ENCODE results near the gene RSPRY1.
A peak's percentile ranks its signal among the peaks of the same experiment; 100 is the strongest.

RSPRY1 gene

GRCh38 chr16:57152096-57153093 is 33.7 kb upstream of the RSPRY1 start:
- no peak for DNase-seq (ENCODE audit: low spot score)

GRCh38 chr16:57153841-57154240 is 32.3 kb upstream of the RSPRY1 start:
- no peak for DNase-seq (ENCODE audit: low spot score)

- DNase-seq (ENCODE audit: low spot score) = no peak
Observed at GRCh38 chr16:57155702-57156350, 30.3 kb upstream of the RSPRY1 start.

GRCh38 chr16:57156351-57156703 is 29.8 kb upstream of the RSPRY1 start:
- no peak for DNase-seq (ENCODE audit: low spot score)

GRCh38 chr16:57157533-57157932 is 28.6 kb upstream of the RSPRY1 start:
- no peak for DNase-seq (ENCODE audit: low spot score)

GRCh38 chr16:57159447-57159846 is 26.7 kb upstream of the RSPRY1 start:
- no peak for DNase-seq (ENCODE audit: low spot score)

GRCh38 chr16:57163842-57164241 is 22.3 kb upstream of the RSPRY1 start:
- no peak for DNase-seq (ENCODE audit: low spot score)

GRCh38 chr16:57165483-57165882 is 20.6 kb upstream of the RSPRY1 start:
- no peak for DNase-seq (ENCODE audit: low spot score)

- no peak for DNase-seq (ENCODE audit: low spot score)
Observed at GRCh38 chr16:57165938-57166337, 20.2 kb upstream of the RSPRY1 start.

GRCh38 chr16:57166451-57166850 is 19.7 kb upstream of the RSPRY1 start:
- no peak for DNase-seq (ENCODE audit: low spot score)

- no peak for DNase-seq (ENCODE audit: low spot score)
Observed at GRCh38 chr16:57166951-57167350, 19.2 kb upstream of the RSPRY1 start.

GRCh38 chr16:57167538-57167937 is 18.6 kb upstream of the RSPRY1 start:
- no peak for DNase-seq (ENCODE audit: low spot score)

- DNase-seq (ENCODE audit: low spot score) = peak; percentile 61
Observed at GRCh38 chr16:57167953-57168352, 18.2 kb upstream of the RSPRY1 start.

GRCh38 chr16:57169327-57169726 is 16.8 kb upstream of the RSPRY1 start:
- DNase-seq (ENCODE audit: low spot score) = no peak

- DNase-seq (ENCODE audit: low spot score) = no peak
Observed at GRCh38 chr16:57172721-57173290, 13.3 kb upstream of the RSPRY1 start.

GRCh38 chr16:57175896-57176295 is 10.2 kb upstream of the RSPRY1 start:
- no peak for DNase-seq (ENCODE audit: low spot score)

GRCh38 chr16:57178196-57178595 is 7.9 kb upstream of the RSPRY1 start:
- DNase-seq (ENCODE audit: low spot score) = no peak

- DNase-seq (ENCODE audit: low spot score) = no peak
Observed at GRCh38 chr16:57178793-57179212, 7.3 kb upstream of the RSPRY1 start.

GRCh38 chr16:57179215-57179828 is 6.8 kb upstream of the RSPRY1 start:
- DNase-seq (ENCODE audit: low spot score) = no peak

- no peak for DNase-seq (ENCODE audit: low spot score)
Observed at GRCh38 chr16:57184113-57184512, 2.0 kb upstream of the RSPRY1 start.

- no peak for DNase-seq (ENCODE audit: low spot score)
Observed at GRCh38 chr16:57184887-57185445, 1.2 kb upstream of the RSPRY1 start.

GRCh38 chr16:57185446-57185944 is 634 bp upstream of the RSPRY1 start:
- peak; percentile 1 for DNase-seq (ENCODE audit: low spot score)

Data from CD4-positive, alpha-beta T cell treated with Interleukin-6 at 100 ng/mL for 8 hours (primary cell).